ENCODE results near the gene NFIX. TPM values are rescaled to one million over a fixed set of nuclear protein-coding genes. Genes with fewer than 3 reads are reported as not detected.

Gene NFIX
- total and polyA plus RNA-seq, 9 of the 15 experiments (the other 6 are each of a cell fraction or from before 2014, with no cell fraction given), result 0.28 to 26.8 (median 5.4) TPM

GRCh38 chr19:13098277-13099072 is 103.2 kb downstream of the NFIX start (continued):
- TF ChIP-seq CEBPZ (IDR thresholded peaks at IDR 0.05; ENCODE audit: borderline replicate concordance, low read depth, low read length), result no peak
- peak; percentile 17; the same call in 1 of the 2 replicates for TF ChIP-seq HEY1 (CRISPR knock-in tag; IDR thresholded peaks at IDR 0.05; ENCODE audit: borderline replicate concordance)
- TF ChIP-seq CREB5 (CRISPR knock-in tag; IDR thresholded peaks at IDR 0.05), result no peak; the same call in 1 of the 2 replicates
- TF ChIP-seq HNRNPLL (IDR thresholded peaks at IDR 0.05; ENCODE audit: low read depth, low read length, poor library complexity, severe bottlenecking), result peak; percentile 86
- no peak for TF ChIP-seq ZNF197 (CRISPR knock-in tag; IDR thresholded peaks at IDR 0.05; ENCODE audit: low read depth)
- TF ChIP-seq ZZZ3 (IDR thresholded peaks at IDR 0.05), result no peak
- TF ChIP-seq ZBTB12 (CRISPR knock-in tag; IDR thresholded peaks at IDR 0.05), result no peak
- no peak for TF ChIP-seq ARID4B (CRISPR knock-in tag; IDR thresholded peaks at IDR 0.05)
- peak; percentile 2; the same call in 1 of the 2 replicates for TF ChIP-seq MAX (CRISPR knock-in tag; IDR thresholded peaks at IDR 0.05)
- TF ChIP-seq LCOR (CRISPR knock-in tag; IDR thresholded peaks at IDR 0.05), result no peak
- TF ChIP-seq ZNF436 (CRISPR knock-in tag; IDR thresholded peaks at IDR 0.05), result no peak
- no peak for TF ChIP-seq SMAD2 (IDR thresholded peaks at IDR 0.05; ENCODE audit: low read depth, low read length)
- no peak for TF ChIP-seq SETDB1 (IDR thresholded peaks at IDR 0.05; ENCODE audit: low read length)
- peak; percentile 77; the same call in 1 of the 2 replicates for TF ChIP-seq ZNF655 (CRISPR knock-in tag; IDR thresholded peaks at IDR 0.05)
